DOHH2 (cell line): ENCODE results near the gene ZFPM1.

ENCODE experiments used
- H3F3A ChIP-seq: fragments of 200-600 bp; sonication (generic), shearing (Covaris generic); 2 replicates; pipeline ENCODE4 v1.6.0; 2016; ENCODE audit warnings: antibody characterized with exemption, mild to moderate bottlenecking; ENCODE audit not compliant: control insufficient read depth, insufficient read depth
- H3K27ac ChIP-seq: fragments of 200-600 bp; sonication (generic); 2 replicates; pipeline ENCODE4 v1.5.1; 2014; ENCODE audit warnings: low read depth, mild to moderate bottlenecking, low read length, moderate library complexity
- H3K27me3 ChIP-seq: fragments of 200-600 bp; sonication (generic); 2 replicates; pipeline ENCODE4 v1.6.1; 2014; ENCODE audit warnings: mild to moderate bottlenecking, low read length, mixed read lengths; ENCODE audit not compliant: control insufficient read depth
- H3K36me3 ChIP-seq: fragments of 200-600 bp; sonication (generic); 2 replicates; pipeline ENCODE4 v1.6.1; 2014; ENCODE audit warnings: mild to moderate bottlenecking, low read length, moderate library complexity, mixed read lengths; ENCODE audit not compliant: control insufficient read depth
- H3K4me1 ChIP-seq: fragments of 200-600 bp; sonication (generic); 2 replicates; pipeline ENCODE4 v1.6.1; 2014; ENCODE audit warnings: mild to moderate bottlenecking, low read length, mixed read lengths; ENCODE audit not compliant: control insufficient read depth
- H3K4me2 ChIP-seq: fragments of 200-600 bp; sonication (generic); 2 replicates; pipeline ENCODE4 v1.6.0; 2014; ENCODE audit warnings: mild to moderate bottlenecking, low read length, moderate library complexity
- H3K4me3 ChIP-seq: fragments of 200-600 bp; sonication (generic); 2 replicates; pipeline ENCODE4 v1.5.1; 2014; ENCODE audit warnings: mild to moderate bottlenecking, low read length, mixed read lengths
- H3K79me2 ChIP-seq: fragments of 200-600 bp; sonication (generic); 2 replicates; pipeline ENCODE4 v1.6.1; 2014; ENCODE audit warnings: mild to moderate bottlenecking, low read length, mixed read lengths; ENCODE audit not compliant: control insufficient read depth
- H3K9me2 ChIP-seq: fragments of 200-600 bp; sonication (generic); replicated peaks from 2 replicates; pipeline ENCODE4 v1.6.1; 2014; ENCODE audit warnings: mild to moderate bottlenecking, low read length, mixed read lengths; ENCODE audit not compliant: control insufficient read depth
- H3K9me3 ChIP-seq: fragments of 200-600 bp; sonication (generic); 2 replicates; pipeline ENCODE4 v1.6.1; 2014; ENCODE audit warnings: antibody characterized with exemption, low read length, mixed read lengths; ENCODE audit not compliant: control insufficient read depth, insufficient read depth
- H4K20me1 ChIP-seq: fragments of 200-600 bp; sonication (generic); 2 replicates; pipeline ENCODE4 v1.6.0; 2014; ENCODE audit warnings: low read depth, mild to moderate bottlenecking, antibody characterized with exemption, low read length, moderate library complexity; ENCODE audit not compliant: control insufficient read depth, insufficient read depth
- CTCF ChIP-seq: fragments of 200-600 bp; sonication (generic); IDR thresholded peaks from one replicate; pipeline ENCODE4 v1.5.1; 2014; ENCODE audit warnings: antibody characterized with exemption, mild to moderate bottlenecking, low read depth, low read length; ENCODE audit not compliant: poor library complexity, severe bottlenecking
- EZH2phosphoT487 ChIP-seq: fragments of 200-600 bp; sonication (generic); IDR thresholded peaks from 2 replicates; pipeline ENCODE4 v1.6.1; 2017; ENCODE audit warnings: borderline replicate concordance, mild to moderate bottlenecking, antibody characterized with exemption, low read length, moderate library complexity, mixed read lengths

ZFPM1 gene

GRCh38 chr16:88533932-88534637 lies 81.0 kb downstream of the ZFPM1 start:
- Histone ChIP-seq H3K27me3 (no peaks in the 10 kb centered on the region), H3K79me2 (peaks cover 10% of the 10 kb centered on the region), H3K4me1 (peaks cover 17% of the 10 kb centered on the region), H3K9me3 (no peaks in the 10 kb centered on the region), H3K36me3 (no peaks in the 10 kb centered on the region; the same call in 1 of the 2 replicates), H4K20me1 (no peaks in the 10 kb centered on the region), H3K4me2 (peak overlapping the region; percentile 67), H3K9me2 (no peaks in the 10 kb centered on the region), H3K4me3 (peak overlapping the region; percentile 82), H3F3A (peaks cover 8% of the 10 kb centered on the region), H3K27ac (peak overlapping the region; percentile 42)
- TF ChIP-seq CTCF (no peak), EZH2phosphoT487 (no peak)

GRCh38 chr16:88534638-88535190 lies 81.6 kb downstream of the ZFPM1 start:
- H3F3A ChIP-seq = peaks cover 8% of the 10 kb centered on the region
- no peak overlapping the region for H3K27ac ChIP-seq
- no peaks in the 10 kb centered on the region for H3K27me3 ChIP-seq
- H3K4me1 ChIP-seq = peaks cover 17% of the 10 kb centered on the region
- H3K9me2 ChIP-seq = no peaks in the 10 kb centered on the region
- H4K20me1 ChIP-seq = no peaks in the 10 kb centered on the region
- no peaks in the 10 kb centered on the region for H3K9me3 ChIP-seq
- no peak for TF ChIP-seq CTCF
- TF ChIP-seq EZH2phosphoT487 = no peak
- H3K4me3 ChIP-seq = peak overlapping the region; percentile 82
- peaks cover 10% of the 10 kb centered on the region for H3K79me2 ChIP-seq
- no peaks in the 10 kb centered on the region; the same call in 1 of the 2 replicates for H3K36me3 ChIP-seq
- peak overlapping the region; percentile 93 for H3K4me2 ChIP-seq

GRCh38 chr16:88535191-88535856 lies 82.2 kb downstream of the ZFPM1 start:
- peaks cover 17% of the 10 kb centered on the region for H3K4me1 ChIP-seq
- H3K27ac ChIP-seq = no peak overlapping the region
- no peaks in the 10 kb centered on the region for H3K9me3 ChIP-seq
- H3K4me2 ChIP-seq = peak overlapping the region; percentile 93
- H3K79me2 ChIP-seq = peaks cover 10% of the 10 kb centered on the region
- no peaks in the 10 kb centered on the region for H3K27me3 ChIP-seq
- H3K36me3 ChIP-seq = no peaks in the 10 kb centered on the region; the same call in 1 of the 2 replicates
- H3K9me2 ChIP-seq = no peaks in the 10 kb centered on the region
- peaks cover 8% of the 10 kb centered on the region for H3F3A ChIP-seq
- TF ChIP-seq EZH2phosphoT487 = no peak
- no peak for TF ChIP-seq CTCF
- no peaks in the 10 kb centered on the region for H4K20me1 ChIP-seq
- peak overlapping the region; percentile 82 for H3K4me3 ChIP-seq
